ENCODE measurements around the gene CD40.

CD40 gene

GRCh38 chr20:46127396-46128010 is 9.4 kb downstream of the CD40 start:
- Histone ChIP-seq H3K27ac (ENCODE audit: low read length) (no peak overlapping the region), H3K27me3 (ENCODE audit: control insufficient read depth, insufficient read depth, low read length) (peaks cover 26% of the 10 kb centered on the region), H3K9ac (ENCODE audit: low read length) (no peak overlapping the region), H3K4me3 (ENCODE audit: low read length) (no peak overlapping the region), H3K4me1 (ENCODE audit: control insufficient read depth, low read depth, low read length) (no peaks in the 10 kb centered on the region), H3K36me3 (ENCODE audit: control insufficient read depth, low read depth, low read length) (no peaks in the 10 kb centered on the region), H3K9me3 (ENCODE audit: control insufficient read depth, low read depth, low read length) (no peaks in the 10 kb centered on the region)

GRCh38 chr20:46128310-46129151 is 10.4 kb downstream of the CD40 start:
- H3K9ac ChIP-seq (ENCODE audit: low read length) = no peak overlapping the region
- no peaks in the 10 kb centered on the region for H3K9me3 ChIP-seq (ENCODE audit: control insufficient read depth, low read depth, low read length)
- no peak overlapping the region for H3K27ac ChIP-seq (ENCODE audit: low read length)
- peaks cover 3% of the 10 kb centered on the region for H3K4me1 ChIP-seq (ENCODE audit: control insufficient read depth, low read depth, low read length)
- peaks cover 27% of the 10 kb centered on the region for H3K27me3 ChIP-seq (ENCODE audit: control insufficient read depth, insufficient read depth, low read length)
- no peak overlapping the region for H3K4me3 ChIP-seq (ENCODE audit: low read length)
- no peaks in the 10 kb centered on the region for H3K36me3 ChIP-seq (ENCODE audit: control insufficient read depth, low read depth, low read length)

GRCh38 chr20:46129955-46130481 is 11.9 kb downstream of the CD40 start:
- Histone ChIP-seq H3K36me3 (ENCODE audit: control insufficient read depth, low read depth, low read length) (no peaks in the 10 kb centered on the region), H3K27ac (ENCODE audit: low read length) (no peak overlapping the region), H3K9me3 (ENCODE audit: control insufficient read depth, low read depth, low read length) (no peaks in the 10 kb centered on the region), H3K9ac (ENCODE audit: low read length) (no peak overlapping the region), H3K4me1 (ENCODE audit: control insufficient read depth, low read depth, low read length) (peaks cover 3% of the 10 kb centered on the region), H3K27me3 (ENCODE audit: control insufficient read depth, insufficient read depth, low read length) (peaks cover 27% of the 10 kb centered on the region), H3K4me3 (ENCODE audit: low read length) (no peak overlapping the region)

- Histone ChIP-seq H3K9ac (ENCODE audit: low read length) (no peak overlapping the region), H3K4me1 (ENCODE audit: control insufficient read depth, low read depth, low read length) (peaks cover 3% of the 10 kb centered on the region), H3K27me3 (ENCODE audit: control insufficient read depth, insufficient read depth, low read length) (peaks cover 27% of the 10 kb centered on the region)
These were observed 12.4 kb downstream of the CD40 start for GRCh38 chr20:46130534-46130933.

GRCh38 chr20:46131396-46131795 is 13.3 kb downstream of the CD40 start:
- no peaks in the 10 kb centered on the region for H3K9me3 ChIP-seq (ENCODE audit: control insufficient read depth, low read depth, low read length)
- no peaks in the 10 kb centered on the region for H3K36me3 ChIP-seq (ENCODE audit: control insufficient read depth, low read depth, low read length)
- peaks cover 27% of the 10 kb centered on the region for H3K27me3 ChIP-seq (ENCODE audit: control insufficient read depth, insufficient read depth, low read length)
- peaks cover 11% of the 10 kb centered on the region for H3K4me1 ChIP-seq (ENCODE audit: control insufficient read depth, low read depth, low read length)
- no peak overlapping the region for H3K27ac ChIP-seq (ENCODE audit: low read length)
- no peak overlapping the region for H3K4me3 ChIP-seq (ENCODE audit: low read length)
- H3K9ac ChIP-seq (ENCODE audit: low read length) = no peak overlapping the region

More at GRCh38 chr20:46130534-46130933, 12.4 kb downstream of the CD40 start:
- H3K4me3 ChIP-seq (ENCODE audit: low read length) = no peak overlapping the region
- H3K36me3 ChIP-seq (ENCODE audit: control insufficient read depth, low read depth, low read length) = no peaks in the 10 kb centered on the region
- no peaks in the 10 kb centered on the region for H3K9me3 ChIP-seq (ENCODE audit: control insufficient read depth, low read depth, low read length)
- H3K27ac ChIP-seq (ENCODE audit: low read length) = no peak overlapping the region

- Histone ChIP-seq H3K36me3 (ENCODE audit: control insufficient read depth, low read depth, low read length) (no peaks in the 10 kb centered on the region), H3K27me3 (ENCODE audit: control insufficient read depth, insufficient read depth, low read length) (peaks cover 27% of the 10 kb centered on the region), H3K4me1 (ENCODE audit: control insufficient read depth, low read depth, low read length) (peaks cover 12% of the 10 kb centered on the region), H3K27ac (ENCODE audit: low read length) (no peak overlapping the region), H3K9ac (ENCODE audit: low read length) (no peak overlapping the region), H3K4me3 (ENCODE audit: low read length) (no peak overlapping the region), H3K9me3 (ENCODE audit: control insufficient read depth, low read depth, low read length) (no peaks in the 10 kb centered on the region)
These were observed 14.6 kb downstream of the CD40 start for GRCh38 chr20:46132705-46133120.

GRCh38 chr20:46133886-46134654 is 16.0 kb downstream of the CD40 start:
- Histone ChIP-seq H3K9me3 (ENCODE audit: control insufficient read depth, low read depth, low read length) (no peaks in the 10 kb centered on the region), H3K36me3 (ENCODE audit: control insufficient read depth, low read depth, low read length) (no peaks in the 10 kb centered on the region), H3K9ac (ENCODE audit: low read length) (no peak overlapping the region), H3K27me3 (ENCODE audit: control insufficient read depth, insufficient read depth, low read length) (peaks cover 27% of the 10 kb centered on the region), H3K27ac (ENCODE audit: low read length) (no peak overlapping the region), H3K4me3 (ENCODE audit: low read length) (no peak overlapping the region), H3K4me1 (ENCODE audit: control insufficient read depth, low read depth, low read length) (peaks cover 12% of the 10 kb centered on the region)

DNA sequence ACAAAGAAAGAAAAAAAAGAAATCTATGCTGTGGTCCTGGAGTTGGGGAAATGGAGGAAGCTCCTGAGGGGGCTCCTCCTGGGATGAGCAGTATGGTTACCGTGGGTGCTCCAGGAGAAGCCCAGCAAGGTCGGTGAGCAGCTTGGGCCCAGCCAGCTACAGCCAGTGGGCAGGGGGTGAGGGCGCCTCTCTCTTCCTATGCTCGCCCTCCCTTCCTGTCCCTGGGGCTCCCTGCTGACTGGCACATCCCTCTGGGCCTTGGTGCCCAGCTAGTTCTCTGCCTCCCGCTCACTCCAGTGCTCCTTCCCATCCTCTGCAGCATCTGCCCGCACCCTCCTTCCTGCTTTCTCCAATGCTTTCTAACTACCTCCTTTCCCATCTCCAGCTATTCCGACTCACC is 16.6 kb downstream of the CD40 start:
- no peak overlapping the region for H3K4me3 ChIP-seq (ENCODE audit: low read length)
- H3K27ac ChIP-seq (ENCODE audit: low read length) = no peak overlapping the region
- peaks cover 23% of the 10 kb centered on the region for H3K27me3 ChIP-seq (ENCODE audit: control insufficient read depth, insufficient read depth, low read length)
- peaks cover 12% of the 10 kb centered on the region for H3K4me1 ChIP-seq (ENCODE audit: control insufficient read depth, low read depth, low read length)
- H3K9me3 ChIP-seq (ENCODE audit: control insufficient read depth, low read depth, low read length) = no peaks in the 10 kb centered on the region
- H3K9ac ChIP-seq (ENCODE audit: low read length) = no peak overlapping the region
- H3K36me3 ChIP-seq (ENCODE audit: control insufficient read depth, low read depth, low read length) = no peaks in the 10 kb centered on the region

DNA sequence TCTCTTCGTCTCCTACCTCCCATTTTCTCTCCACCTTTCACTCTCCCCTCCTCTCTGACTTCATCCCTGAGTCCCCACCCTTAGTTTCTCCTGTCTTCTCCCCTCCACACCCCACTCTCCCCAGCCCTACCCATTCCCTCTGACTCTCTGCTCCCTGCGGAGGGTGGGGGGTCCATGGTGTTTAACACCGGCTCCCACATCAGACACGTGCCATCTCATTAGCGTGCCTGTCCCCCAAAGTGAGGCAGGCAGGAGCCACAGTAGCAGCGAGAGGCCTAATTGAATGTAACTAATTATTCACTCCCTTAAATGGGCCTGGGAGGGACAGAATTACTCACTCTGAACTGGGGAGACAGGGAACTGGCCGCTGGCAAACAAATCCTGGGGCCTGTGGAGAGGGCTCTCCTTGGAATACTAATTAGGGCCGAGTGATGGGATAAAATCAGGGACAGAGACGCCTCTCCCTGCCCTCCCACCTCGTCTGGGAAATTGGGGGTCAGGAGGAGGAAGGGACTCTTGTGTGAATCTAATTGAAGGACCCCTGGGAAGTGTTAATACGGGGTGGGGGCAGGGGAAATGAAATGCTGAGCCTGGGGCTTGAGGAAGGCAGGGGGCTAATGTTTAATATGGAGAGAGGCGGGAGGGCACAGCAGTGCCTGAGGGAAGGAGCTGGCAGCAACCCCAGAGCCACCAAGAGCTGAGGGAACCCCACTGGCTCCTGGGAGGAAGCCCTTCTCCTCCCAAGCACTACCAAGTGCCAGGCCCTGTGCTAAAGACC is 17.9 kb downstream of the CD40 start:
- Histone ChIP-seq H3K9ac (ENCODE audit: low read length) (no peak overlapping the region), H3K27me3 (ENCODE audit: control insufficient read depth, insufficient read depth, low read length) (peaks cover 15% of the 10 kb centered on the region), H3K36me3 (ENCODE audit: control insufficient read depth, low read depth, low read length) (no peaks in the 10 kb centered on the region), H3K4me3 (ENCODE audit: low read length) (no peak overlapping the region), H3K4me1 (ENCODE audit: control insufficient read depth, low read depth, low read length) (peaks cover 16% of the 10 kb centered on the region), H3K27ac (ENCODE audit: low read length) (no peak overlapping the region), H3K9me3 (ENCODE audit: control insufficient read depth, low read depth, low read length) (no peaks in the 10 kb centered on the region)

- H3K4me3 ChIP-seq (ENCODE audit: low read length) = no peak overlapping the region
- H3K9me3 ChIP-seq (ENCODE audit: control insufficient read depth, low read depth, low read length) = no peaks in the 10 kb centered on the region
- no peaks in the 10 kb centered on the region for H3K36me3 ChIP-seq (ENCODE audit: control insufficient read depth, low read depth, low read length)
- no peak overlapping the region for H3K27ac ChIP-seq (ENCODE audit: low read length)
- H3K27me3 ChIP-seq (ENCODE audit: control insufficient read depth, insufficient read depth, low read length) = no peaks in the 10 kb centered on the region
- no peak overlapping the region for H3K9ac ChIP-seq (ENCODE audit: low read length)
- H3K4me1 ChIP-seq (ENCODE audit: control insufficient read depth, low read depth, low read length) = peaks cover 16% of the 10 kb centered on the region
These were observed 19.7 kb downstream of the CD40 start for GRCh38 chr20:46137816-46138215.

Data from iPS-18a (cell line).